ENCODE results near the gene FOXJ3.

FOXJ3 gene

DNA sequence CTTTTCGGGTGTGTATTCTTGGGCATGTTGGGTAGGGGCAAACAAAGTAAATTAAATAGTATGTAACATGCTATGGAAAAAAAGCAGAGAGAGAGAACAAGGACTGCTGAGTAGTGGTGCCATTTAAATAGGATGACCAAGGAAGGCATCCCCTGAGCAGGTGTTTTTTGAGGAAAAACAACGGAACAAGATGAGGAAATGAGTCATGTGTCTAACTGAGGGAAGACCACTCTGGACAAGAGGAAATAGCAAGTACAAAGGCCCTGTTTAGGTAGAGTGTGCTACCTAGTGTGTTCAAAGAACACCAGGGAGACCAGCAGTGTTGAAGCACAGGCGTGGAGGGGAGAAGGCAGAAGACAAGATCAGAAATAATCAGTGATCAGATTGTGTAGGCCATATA lies 150.4 kb downstream of the FOXJ3 start:
- Histone ChIP-seq H3F3A (ENCODE audit: insufficient read depth) (no peaks in the 10 kb centered on the region; the same call in 1 of the 2 replicates), H3K27me3 (ENCODE audit: low read length) (no peaks in the 10 kb centered on the region), H3K79me2 (ENCODE audit: insufficient read depth, low read length) (no peaks in the 10 kb centered on the region), H3K9me3 (ENCODE audit: insufficient read depth, low read length) (no peaks in the 10 kb centered on the region), H4K20me1 (ENCODE audit: low read depth, low read length) (no peaks in the 10 kb centered on the region), H3K36me3 (ENCODE audit: low read length) (peaks cover 10% of the 10 kb centered on the region; the same call in 1 of the 2 replicates), H3K9ac (ENCODE audit: low read length) (no peak overlapping the region), H3K4me3 (ENCODE audit: insufficient read depth, low read length, poor library complexity, severe bottlenecking) (no peak overlapping the region), H2AFZ (ENCODE audit: low read depth, low read length, severe bottlenecking) (no peak overlapping the region), H3K4me2 (ENCODE audit: low read depth, low read length, poor library complexity, severe bottlenecking) (no peak overlapping the region), H3K9me2 (replicated peaks; ENCODE audit: insufficient read depth, low read length) (no peaks in the 10 kb centered on the region), H3K27ac (ENCODE audit: low read depth, low read length) (no peak overlapping the region)
- TF ChIP-seq, protein P1, sequence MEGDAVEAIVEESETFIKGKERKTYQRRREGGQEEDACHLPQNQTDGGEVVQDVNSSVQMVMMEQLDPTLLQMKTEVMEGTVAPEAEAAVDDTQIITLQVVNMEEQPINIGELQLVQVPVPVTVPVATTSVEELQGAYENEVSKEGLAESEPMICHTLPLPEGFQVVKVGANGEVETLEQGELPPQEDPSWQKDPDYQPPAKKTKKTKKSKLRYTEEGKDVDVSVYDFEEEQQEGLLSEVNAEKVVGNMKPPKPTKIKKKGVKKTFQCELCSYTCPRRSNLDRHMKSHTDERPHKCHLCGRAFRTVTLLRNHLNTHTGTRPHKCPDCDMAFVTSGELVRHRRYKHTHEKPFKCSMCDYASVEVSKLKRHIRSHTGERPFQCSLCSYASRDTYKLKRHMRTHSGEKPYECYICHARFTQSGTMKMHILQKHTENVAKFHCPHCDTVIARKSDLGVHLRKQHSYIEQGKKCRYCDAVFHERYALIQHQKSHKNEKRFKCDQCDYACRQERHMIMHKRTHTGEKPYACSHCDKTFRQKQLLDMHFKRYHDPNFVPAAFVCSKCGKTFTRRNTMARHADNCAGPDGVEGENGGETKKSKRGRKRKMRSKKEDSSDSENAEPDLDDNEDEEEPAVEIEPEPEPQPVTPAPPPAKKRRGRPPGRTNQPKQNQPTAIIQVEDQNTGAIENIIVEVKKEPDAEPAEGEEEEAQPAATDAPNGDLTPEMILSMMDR (IDR thresholded peaks at IDR 0.05; ENCODE audit: insufficient read depth, low read length, poor library complexity, severe bottlenecking) = no peak
- no peak for TF ChIP-seq EZH2phosphoT487 (conservative IDR thresholded peaks at IDR 0.05; ENCODE audit: low read length)

DNA sequence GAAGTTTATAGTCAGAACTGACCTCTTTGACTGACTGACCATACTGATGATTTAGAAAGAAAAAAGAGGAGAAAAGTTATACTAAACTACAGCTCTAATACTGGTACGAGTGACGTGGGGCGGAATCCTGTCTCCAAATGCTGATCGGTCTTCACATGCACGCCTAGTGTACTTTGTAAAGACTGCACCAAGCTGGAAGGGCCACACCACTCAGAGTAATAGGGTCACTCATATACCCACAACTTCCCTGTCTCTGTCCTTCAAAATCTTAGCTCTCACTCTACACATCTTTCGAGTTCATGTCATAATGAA lies 151.1 kb downstream of the FOXJ3 start:
- H3K4me3 ChIP-seq (ENCODE audit: insufficient read depth, low read length, poor library complexity, severe bottlenecking) = no peak overlapping the region
- no peak overlapping the region for H2AFZ ChIP-seq (ENCODE audit: low read depth, low read length, severe bottlenecking)
- H3K27me3 ChIP-seq (ENCODE audit: low read length) = no peaks in the 10 kb centered on the region
- H3K9ac ChIP-seq (ENCODE audit: low read length) = no peak overlapping the region
- H3K79me2 ChIP-seq (ENCODE audit: insufficient read depth, low read length) = no peaks in the 10 kb centered on the region
- TF ChIP-seq, protein P1 (IDR thresholded peaks at IDR 0.05; ENCODE audit: insufficient read depth, low read length, poor library complexity, severe bottlenecking) = no peak
- TF ChIP-seq EZH2phosphoT487 (conservative IDR thresholded peaks at IDR 0.05; ENCODE audit: low read length) = no peak
- no peak overlapping the region for H3K4me2 ChIP-seq (ENCODE audit: low read depth, low read length, poor library complexity, severe bottlenecking)
- peaks cover 9% of the 10 kb centered on the region; the same call in 1 of the 2 replicates for H3K36me3 ChIP-seq (ENCODE audit: low read length)
- no peaks in the 10 kb centered on the region for H3K9me3 ChIP-seq (ENCODE audit: insufficient read depth, low read length)
- H4K20me1 ChIP-seq (ENCODE audit: low read depth, low read length) = no peaks in the 10 kb centered on the region
- H3F3A ChIP-seq (ENCODE audit: insufficient read depth) = no peaks in the 10 kb centered on the region; the same call in 1 of the 2 replicates
- no peak overlapping the region for H3K27ac ChIP-seq (ENCODE audit: low read depth, low read length)
- H3K9me2 ChIP-seq (replicated peaks; ENCODE audit: insufficient read depth, low read length) = no peaks in the 10 kb centered on the region

DNA sequence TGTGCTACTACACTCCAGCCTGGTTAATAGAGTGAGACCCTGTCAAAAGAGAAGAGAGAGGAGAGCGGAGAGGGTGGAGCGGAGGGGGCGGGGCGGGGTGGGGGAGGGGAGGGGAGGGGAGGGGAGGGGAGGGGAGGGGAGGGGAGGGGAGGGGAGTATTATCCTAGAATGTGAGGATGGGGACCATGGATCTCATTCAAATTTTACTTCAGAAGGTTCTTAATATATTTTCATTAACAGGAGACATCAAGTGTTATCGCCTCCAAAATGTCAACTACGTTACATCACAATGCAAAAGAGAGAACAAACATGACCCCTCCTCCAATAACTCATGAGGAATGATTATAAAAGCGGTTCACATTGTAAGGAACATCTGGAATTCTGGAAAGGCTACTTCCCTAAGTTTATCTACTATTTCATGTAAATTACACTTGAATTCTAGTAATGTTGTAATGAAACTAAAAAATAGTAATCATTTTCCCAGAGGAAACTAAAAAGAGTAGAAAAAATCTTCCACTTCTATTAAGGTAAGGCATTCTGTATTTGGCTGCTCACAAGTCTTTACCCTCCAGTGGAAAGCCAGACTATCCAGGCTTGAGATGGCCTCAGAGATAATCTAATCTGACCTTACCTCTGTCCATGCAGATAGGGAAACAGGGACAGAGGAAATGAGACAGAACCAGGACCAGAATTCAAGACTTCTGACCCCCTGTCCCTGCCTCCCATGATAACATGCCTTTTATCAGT lies 151.7 kb downstream of the FOXJ3 start:
- H3K79me2 ChIP-seq (ENCODE audit: insufficient read depth, low read length) = no peaks in the 10 kb centered on the region
- peaks cover 4% of the 10 kb centered on the region; the same call in 1 of the 2 replicates for H3K36me3 ChIP-seq (ENCODE audit: low read length)
- no peaks in the 10 kb centered on the region; the same call in 1 of the 2 replicates for H3F3A ChIP-seq (ENCODE audit: insufficient read depth)
- H3K9me2 ChIP-seq (replicated peaks; ENCODE audit: insufficient read depth, low read length) = no peaks in the 10 kb centered on the region
- no peaks in the 10 kb centered on the region for H3K27me3 ChIP-seq (ENCODE audit: low read length)
- TF ChIP-seq, protein P1 (IDR thresholded peaks at IDR 0.05; ENCODE audit: insufficient read depth, low read length, poor library complexity, severe bottlenecking) = no peak
- no peak for TF ChIP-seq EZH2phosphoT487 (conservative IDR thresholded peaks at IDR 0.05; ENCODE audit: low read length)
- H3K9me3 ChIP-seq (ENCODE audit: insufficient read depth, low read length) = no peaks in the 10 kb centered on the region
- no peak overlapping the region for H3K27ac ChIP-seq (ENCODE audit: low read depth, low read length)
- no peaks in the 10 kb centered on the region for H4K20me1 ChIP-seq (ENCODE audit: low read depth, low read length)
- H3K4me2 ChIP-seq (ENCODE audit: low read depth, low read length, poor library complexity, severe bottlenecking) = no peak overlapping the region
- H3K4me3 ChIP-seq (ENCODE audit: insufficient read depth, low read length, poor library complexity, severe bottlenecking) = no peak overlapping the region
- no peak overlapping the region for H3K9ac ChIP-seq (ENCODE audit: low read length)
- no peak overlapping the region for H2AFZ ChIP-seq (ENCODE audit: low read depth, low read length, severe bottlenecking)

All from SU-DHL-6 (cell line).